Measurements from ENCODE around the gene COA7.

The COA7 gene

GRCh38 chr1:52702886-52703787 is 5.0 kb upstream of the COA7 start (continued):
- TF ChIP-seq ZNF274 (IDR thresholded peaks at IDR 0.05; ENCODE audit: low read length) (no peak), ZNF274 (tag by site-specific recombination; IDR thresholded peaks at IDR 0.05; ENCODE audit: borderline replicate concordance) (no peak), ZNF837 (tag by site-specific recombination; IDR thresholded peaks at IDR 0.05) (no peak), ZNF24 (tag by site-specific recombination; IDR thresholded peaks at IDR 0.05) (peak; percentile 93), SCRT1 (tag by site-specific recombination; IDR thresholded peaks at IDR 0.05; ENCODE audit: borderline replicate concordance) (peak; percentile 80), ZBTB8A (tag by site-specific recombination; IDR thresholded peaks at IDR 0.05) (peak; percentile 74), MYNN (tag by site-specific recombination; IDR thresholded peaks at IDR 0.05; ENCODE audit: borderline replicate concordance) (no peak), ZNF341 (tag by site-specific recombination; IDR thresholded peaks at IDR 0.05; ENCODE audit: low read depth) (peak; percentile 100), GLIS1 (tag by site-specific recombination; IDR thresholded peaks at IDR 0.05) (peak; percentile 30; the same call in 1 of the 2 replicates), ZNF768 (tag by site-specific recombination; IDR thresholded peaks at IDR 0.05) (peak; percentile 86; the same call in 1 of the 2 replicates), ZBTB1 (tag by site-specific recombination; IDR thresholded peaks at IDR 0.05) (no peak), ZNF10 (tag by site-specific recombination; IDR thresholded peaks at IDR 0.05) (peak; percentile 45; the same call in 1 of the 2 replicates), ZSCAN23 (tag by site-specific recombination; IDR thresholded peaks at IDR 0.05) (no peak), ZNF529 (tag by site-specific recombination; IDR thresholded peaks at IDR 0.05; ENCODE audit: insufficient replicate concordance) (no peak), ZBTB26 (tag by site-specific recombination; optimal IDR thresholded peaks at IDR 0.05) (peak; percentile 55), ZNF366 (tag by site-specific recombination; conservative IDR thresholded peaks at IDR 0.05) (peak; percentile 55; the same call in 1 of the 2 replicates), ZNF398 (tag by site-specific recombination; IDR thresholded peaks at IDR 0.05) (peak; percentile 83), ZBTB11 (tag by site-specific recombination; conservative IDR thresholded peaks at IDR 0.05; ENCODE audit: low read depth) (0 out of 2 replicates have a peak, but pooled peaks have one; percentile 14), KLF17 (tag by site-specific recombination; IDR thresholded peaks at IDR 0.05) (0 out of 2 replicates have a peak, but pooled peaks have one; percentile 65), ZNF175 (tag by site-specific recombination; IDR thresholded peaks at IDR 0.05) (no peak), ZNF521 (tag by site-specific recombination; IDR thresholded peaks at IDR 0.05) (no peak), ZNF692 (tag by site-specific recombination; IDR thresholded peaks at IDR 0.05) (peak; percentile 81), ZNF19 (tag by site-specific recombination; IDR thresholded peaks at IDR 0.05; ENCODE audit: low read depth) (no peak), ZNF18 (tag by site-specific recombination; IDR thresholded peaks at IDR 0.05) (peak; percentile 30), ZNF843 (tag by site-specific recombination; IDR thresholded peaks at IDR 0.05) (peak; percentile 60; the same call in 1 of the 2 replicates), KLF9 (tag by site-specific recombination; IDR thresholded peaks at IDR 0.05; ENCODE audit: low read depth) (peak; percentile 66; the same call in 1 of the 2 replicates)
